H9 (cell line): ENCODE results near the gene THSD7B. TPM values are rescaled to one million over a fixed set of nuclear protein-coding genes. Genes with fewer than 3 reads are reported as not detected.
A peak's percentile ranks its signal among the peaks of the same experiment; 100 is the strongest.

ENCODE experiments used
- DNase-seq: peaks from one replicate; pipeline ENCODE4 v3.0.0-alpha.2; 2017
- H2AFZ ChIP-seq: one replicate; pipeline ENCODE4 v1.6.1; 2013; ENCODE audit warnings: mild to moderate bottlenecking, low read length, control low read depth, moderate library complexity
- H2AK5ac ChIP-seq: 2 replicates; pipeline ENCODE4 v1.6.1; 2013; ENCODE audit warnings: low read length, control low read depth, mixed read lengths; ENCODE audit not compliant: insufficient read length
- H2BK120ac ChIP-seq: one replicate; pipeline ENCODE4 v1.6.1; 2013; ENCODE audit warnings: low read depth, mild to moderate bottlenecking, low read length, control low read depth, inconsistent platforms; ENCODE audit not compliant: poor library complexity, severe bottlenecking
- H2BK12ac ChIP-seq: 2 replicates; pipeline ENCODE4 v1.6.1; 2013; ENCODE audit warnings: low read length, control low read depth, mixed read lengths, low read depth; ENCODE audit not compliant: insufficient read length
- H2BK15ac ChIP-seq: 2 replicates; pipeline ENCODE4 v1.6.1; 2013; ENCODE audit warnings: low read depth, low read length, control low read depth
- H2BK20ac ChIP-seq: one replicate; pipeline ENCODE4 v1.6.1; 2013; ENCODE audit warnings: low read depth, mild to moderate bottlenecking, low read length, control low read depth, inconsistent platforms; ENCODE audit not compliant: poor library complexity, severe bottlenecking
- H2BK5ac ChIP-seq: 2 replicates; pipeline ENCODE4 v1.6.1; 2013; ENCODE audit warnings: low read length, control low read depth, mixed read lengths; ENCODE audit not compliant: insufficient read length
- H3K14ac ChIP-seq: 2 replicates; pipeline ENCODE4 v1.6.1; 2013; ENCODE audit warnings: low read length, control low read depth; ENCODE audit not compliant: insufficient read depth
- H3K18ac ChIP-seq: 2 replicates; pipeline ENCODE4 v1.6.1; 2013; ENCODE audit warnings: low read depth, mild to moderate bottlenecking, mixed read lengths, low read length, control low read depth; ENCODE audit not compliant: insufficient read length
- H3K23ac ChIP-seq: 2 replicates; pipeline ENCODE4 v1.6.1; 2013; ENCODE audit warnings: low read length, control low read depth, mixed read lengths, low read depth; ENCODE audit not compliant: insufficient read length
- H3K23me2 ChIP-seq: 2 replicates; pipeline ENCODE4 v1.6.1; 2013; ENCODE audit warnings: low read depth, mild to moderate bottlenecking, mixed read lengths, low read length, control low read depth; ENCODE audit not compliant: insufficient read length, poor library complexity, severe bottlenecking
- H3K27ac ChIP-seq: 2 replicates; pipeline ENCODE4 v1.5.1; 2013; ENCODE audit warnings: low read length, control low read depth, mixed read lengths, low read depth; ENCODE audit not compliant: insufficient read length
- H3K27me3 ChIP-seq: 2 replicates; pipeline ENCODE4 v1.6.1; 2013; ENCODE audit warnings: low read length, control low read depth, inconsistent platforms; ENCODE audit not compliant: insufficient read depth
- H3K4ac ChIP-seq: 2 replicates; pipeline ENCODE4 v1.6.1; 2013; ENCODE audit warnings: low read depth, mild to moderate bottlenecking, control low read depth, inconsistent platforms, low read length, moderate library complexity
- H3K4me1 ChIP-seq: 2 replicates; pipeline ENCODE4 v1.6.1; 2013; ENCODE audit warnings: low read length, control low read depth, inconsistent platforms; ENCODE audit not compliant: insufficient read depth
- H3K4me2 ChIP-seq: 2 replicates; pipeline ENCODE4 v1.6.1; 2013; ENCODE audit warnings: low read length, control low read depth, mixed read lengths; ENCODE audit not compliant: insufficient read length, insufficient read depth
- H3K56ac ChIP-seq: 2 replicates; pipeline ENCODE4 v1.6.1; 2013; ENCODE audit warnings: low read depth, mild to moderate bottlenecking, mixed read lengths, low read length, control low read depth; ENCODE audit not compliant: insufficient read length
- H3K79me1 ChIP-seq: 2 replicates; pipeline ENCODE4 v1.6.1; 2013; ENCODE audit warnings: low read depth, mild to moderate bottlenecking, moderate library complexity, low read length, control low read depth, inconsistent platforms; ENCODE audit not compliant: insufficient read depth, poor library complexity, severe bottlenecking
- H3K79me2 ChIP-seq: 2 replicates; pipeline ENCODE4 v1.6.1; 2013; ENCODE audit warnings: low read length, control low read depth, inconsistent platforms; ENCODE audit not compliant: insufficient read depth
- H3K9ac ChIP-seq: 2 replicates; pipeline ENCODE4 v1.6.1; 2013; ENCODE audit warnings: low read length, control low read depth, mixed read lengths; ENCODE audit not compliant: insufficient read length; ENCODE audit errors: extremely low read depth
- H3K9me3 ChIP-seq: one replicate; pipeline ENCODE4 v1.6.1; 2013; ENCODE audit warnings: low read depth, low read length, inconsistent platforms; ENCODE audit not compliant: control insufficient read depth
- H3T11ph ChIP-seq: one replicate; pipeline ENCODE4 v1.6.1; 2013; ENCODE audit warnings: mild to moderate bottlenecking, low read length, control low read depth, inconsistent platforms
- H4K20me1 ChIP-seq: one replicate; pipeline ENCODE4 v1.6.1; 2013; ENCODE audit not compliant: control insufficient read depth, insufficient read length, insufficient read depth
- H4K5ac ChIP-seq: 2 replicates; pipeline ENCODE4 v1.6.1; 2013; ENCODE audit warnings: low read depth, mild to moderate bottlenecking, mixed read lengths, low read length, control low read depth; ENCODE audit not compliant: insufficient read length
- H4K8ac ChIP-seq: replicated peaks from 2 replicates; pipeline ENCODE4 v1.6.1; 2013; ENCODE audit warnings: low read length, control low read depth, mixed read lengths, low read depth; ENCODE audit not compliant: insufficient read length
- H4K91ac ChIP-seq: 2 replicates; pipeline ENCODE4 v1.6.1; 2013; ENCODE audit warnings: low read depth, mild to moderate bottlenecking, moderate library complexity, mixed read lengths, low read length, control low read depth; ENCODE audit not compliant: insufficient read length
- H3K27ac Mint-ChIP-seq, 3 experiments: 2 replicates in 2 of 3; 3 replicates in 1 of 3; pipeline ENCODE4 v1.8.0; 2020 to 2021; ENCODE audit warnings: mixed read lengths in 3 of 3, mild to moderate bottlenecking in 1 of 3, moderate library complexity in 1 of 3
- H3K27me3 Mint-ChIP-seq: 2 replicates; pipeline ENCODE4 v1.8.0; 2021; ENCODE audit warnings: low read depth, mild to moderate bottlenecking, moderate library complexity, mixed read lengths
- H3K36me3 Mint-ChIP-seq, 3 experiments: 2 replicates in 2 of 3; 3 replicates in 1 of 3; pipeline ENCODE4 v1.8.0; 2020 to 2021; ENCODE audit warnings: low read depth in 3 of 3, mixed read lengths in 3 of 3; ENCODE audit not compliant: insufficient read depth in 1 of 3
- H3K4me1 Mint-ChIP-seq, 2 experiments: 2 replicates each; pipeline ENCODE4 v1.8.0; 2020; ENCODE audit warnings: mixed read lengths in 2 of 2
- H3K4me3 Mint-ChIP-seq, 2 experiments: 2 replicates in 1 of 2; 3 replicates in 1 of 2; pipeline ENCODE4 v1.8.0; 2020 to 2021; ENCODE audit warnings: mild to moderate bottlenecking in 2 of 2, mixed read lengths in 2 of 2, moderate library complexity in 1 of 2
- H3K9me3 Mint-ChIP-seq, 2 experiments: 2 replicates in 1 of 2; 3 replicates in 1 of 2; pipeline ENCODE4 v1.8.0; 2020; ENCODE audit warnings: mild to moderate bottlenecking in 2 of 2, mixed read lengths in 2 of 2, moderate library complexity in 1 of 2
- WGBS: extraction: QIAGEN DNeasy Blood & Tissue Kit; methylation state at CpG from one replicate; pipeline ENCODE4 v1.1.7; 2013; ENCODE audit warnings: missing lambda C conversion rate, low lambda C conversion rate, mixed read lengths; ENCODE audit not compliant: insufficient read length; ENCODE audit errors: extremely low coverage; 5-methylcytosine and 5-hydroxymethylcytosine counted together
- total RNA-seq: library from RNA; stranded (reverse); gene quantifications from 2 replicates; pipeline ENCODE4 v1.2.1, GENCODE V29; 2021
- TF ChIP-seq, protein P1 (sequence below): fragments of 200-600 bp; sonication (generic); conservative IDR thresholded peaks from 3 replicates; pipeline ENCODE4 v1.8.0; 2021; ENCODE audit warnings: antibody characterized with exemption, mild to moderate bottlenecking

THSD7B gene
- total RNA-seq, 1 experiment from 2014 or later, result 0.85 TPM

DNA sequence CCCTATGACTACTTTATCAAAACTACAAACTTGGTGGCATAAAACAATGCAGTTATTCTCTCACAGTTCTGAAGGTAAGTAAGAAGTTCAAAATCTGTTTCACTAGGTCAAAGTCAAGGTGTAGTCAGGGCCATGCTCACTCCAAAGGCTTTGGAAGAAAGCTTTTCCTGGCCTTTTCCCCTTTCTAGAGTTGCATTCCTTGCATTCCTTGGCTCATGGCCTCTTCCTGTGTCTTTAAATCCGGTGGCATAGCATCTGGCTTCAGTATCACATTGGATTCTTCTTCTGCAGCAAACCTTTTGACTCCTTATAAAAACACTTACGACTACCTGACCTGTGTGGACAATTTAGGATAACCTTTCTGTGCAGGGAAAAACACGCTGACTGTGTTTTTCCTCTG is 655.4 kb downstream of the THSD7B start:
- no peak overlapping the region for H3K14ac ChIP-seq
- H3K23me2 ChIP-seq, result no peaks in the 10 kb centered on the region
- Mint-ChIP-seq H3K27ac (no peak overlapping the region), H3K27me3 (no peaks in the 10 kb centered on the region; the same call in 1 of the 2 replicates), H3K4me3 (no peak overlapping the region), H3K4me1 (peaks cover 4% of the 10 kb centered on the region in 2 experiments; a peak in 2 of 4 replicates), H3K9me3 (peaks cover 21 to 23% of the 10 kb centered on the region in 2 experiments), H3K36me3 (peaks cover 5 to 28% (median 15%) of the 10 kb centered on the region in 3 experiments; a peak in 6 of 7 replicates)
- DNase-seq, result peak; percentile 34
- H3K23ac ChIP-seq, result no peak overlapping the region
- TF ChIP-seq, protein P1, sequence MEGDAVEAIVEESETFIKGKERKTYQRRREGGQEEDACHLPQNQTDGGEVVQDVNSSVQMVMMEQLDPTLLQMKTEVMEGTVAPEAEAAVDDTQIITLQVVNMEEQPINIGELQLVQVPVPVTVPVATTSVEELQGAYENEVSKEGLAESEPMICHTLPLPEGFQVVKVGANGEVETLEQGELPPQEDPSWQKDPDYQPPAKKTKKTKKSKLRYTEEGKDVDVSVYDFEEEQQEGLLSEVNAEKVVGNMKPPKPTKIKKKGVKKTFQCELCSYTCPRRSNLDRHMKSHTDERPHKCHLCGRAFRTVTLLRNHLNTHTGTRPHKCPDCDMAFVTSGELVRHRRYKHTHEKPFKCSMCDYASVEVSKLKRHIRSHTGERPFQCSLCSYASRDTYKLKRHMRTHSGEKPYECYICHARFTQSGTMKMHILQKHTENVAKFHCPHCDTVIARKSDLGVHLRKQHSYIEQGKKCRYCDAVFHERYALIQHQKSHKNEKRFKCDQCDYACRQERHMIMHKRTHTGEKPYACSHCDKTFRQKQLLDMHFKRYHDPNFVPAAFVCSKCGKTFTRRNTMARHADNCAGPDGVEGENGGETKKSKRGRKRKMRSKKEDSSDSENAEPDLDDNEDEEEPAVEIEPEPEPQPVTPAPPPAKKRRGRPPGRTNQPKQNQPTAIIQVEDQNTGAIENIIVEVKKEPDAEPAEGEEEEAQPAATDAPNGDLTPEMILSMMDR, result no peak
- H3K79me2 ChIP-seq, result no peaks in the 10 kb centered on the region
- no peak overlapping the region for H3K56ac ChIP-seq
- no peak overlapping the region for H2BK5ac ChIP-seq
- H3K27ac ChIP-seq, result no peak overlapping the region
- H3K4me2 ChIP-seq, result no peak overlapping the region
- no peak overlapping the region for H2BK20ac ChIP-seq
- H3K18ac ChIP-seq, result no peak overlapping the region
- no peaks in the 10 kb centered on the region for H3K79me1 ChIP-seq
- no peaks in the 10 kb centered on the region for H3K27me3 ChIP-seq
- no peaks in the 10 kb centered on the region for H3K9me3 ChIP-seq
- no CpG with 5 or more reads among the region's 3 CpGs for WGBS
- H4K91ac ChIP-seq, result no peak overlapping the region
- no peak overlapping the region for H2BK12ac ChIP-seq
- H3K4me1 ChIP-seq, result no peaks in the 10 kb centered on the region
- H3K4ac ChIP-seq, result no peak overlapping the region
- no peak overlapping the region for H3T11ph ChIP-seq
- H4K5ac ChIP-seq, result no peak overlapping the region
- H2BK15ac ChIP-seq, result no peak overlapping the region
- H2BK120ac ChIP-seq, result no peak overlapping the region
- no peaks in the 10 kb centered on the region for H4K20me1 ChIP-seq
- no peak overlapping the region for H4K8ac ChIP-seq
- no peak overlapping the region for H2AFZ ChIP-seq
- no peak overlapping the region for H2AK5ac ChIP-seq
- H3K9ac ChIP-seq, result no peak overlapping the region
